Lower leg skin (tissue), 4 donors: Measurements from ENCODE around the gene HMGN1. TPM values are rescaled to one million over a fixed set of nuclear protein-coding genes. Genes with fewer than 3 reads are reported as not detected.
A peak's percentile ranks its signal among the peaks of the same experiment; 100 is the strongest.

Source experiments
- DNase-seq, 2 donors: peaks; one replicate each; pipeline ENCODE4 v3.0.0-alpha.2; 2019; ENCODE audit warnings: low spot score in 2 of 2
- H3K4me3 ChIP-seq: fragments of 200-600 bp; sonication (generic); 2 replicates; pipeline ENCODE4 v1.5.1; 2017; ENCODE audit warnings: mild to moderate bottlenecking, low read depth; ENCODE audit not compliant: poor library complexity, severe bottlenecking
- POLR2A ChIP-seq, 2 donors: fragments of 450-650 bp; IDR thresholded peaks; one replicate each; pipeline ENCODE4 v1.6.1; 2016 to 2017; ENCODE audit warnings: antibody characterized with exemption in 2 of 2, mild to moderate bottlenecking in 1 of 2, moderate library complexity in 1 of 2
- WGBS, 2 donors: methylation state at CpG; one replicate each; pipeline ENCODE4 v1.1.5; 2018; 5-methylcytosine and 5-hydroxymethylcytosine counted together
- intact Hi-C: fragments of 100-400 bp; cut with DNase I; formaldehyde crosslinking; loops from one replicate; pipeline ENCODE4 v1.15.0; 2023; ENCODE audit warnings: low total_unique reads
- total RNA-seq, 4 donors: library from RNA; depleted of rRNA; stranded (reverse); fragments of >200 nt; gene quantifications; one replicate each; pipeline ENCODE4 v1.1.0, GENCODE V29; 2016
- TF ChIP-seq, protein P1 (sequence below), 3 donors: fragments of 450-650 bp; IDR thresholded peaks; one replicate each; pipeline ENCODE4 v1.5.1; 2016; ENCODE audit warnings: antibody characterized with exemption in 3 of 3, mild to moderate bottlenecking in 3 of 3, moderate library complexity in 2 of 3

Gene HMGN1
- total RNA-seq, 4 donors from 2014 or later = 103 to 126 (median 111) TPM

- TF ChIP-seq, protein P1, sequence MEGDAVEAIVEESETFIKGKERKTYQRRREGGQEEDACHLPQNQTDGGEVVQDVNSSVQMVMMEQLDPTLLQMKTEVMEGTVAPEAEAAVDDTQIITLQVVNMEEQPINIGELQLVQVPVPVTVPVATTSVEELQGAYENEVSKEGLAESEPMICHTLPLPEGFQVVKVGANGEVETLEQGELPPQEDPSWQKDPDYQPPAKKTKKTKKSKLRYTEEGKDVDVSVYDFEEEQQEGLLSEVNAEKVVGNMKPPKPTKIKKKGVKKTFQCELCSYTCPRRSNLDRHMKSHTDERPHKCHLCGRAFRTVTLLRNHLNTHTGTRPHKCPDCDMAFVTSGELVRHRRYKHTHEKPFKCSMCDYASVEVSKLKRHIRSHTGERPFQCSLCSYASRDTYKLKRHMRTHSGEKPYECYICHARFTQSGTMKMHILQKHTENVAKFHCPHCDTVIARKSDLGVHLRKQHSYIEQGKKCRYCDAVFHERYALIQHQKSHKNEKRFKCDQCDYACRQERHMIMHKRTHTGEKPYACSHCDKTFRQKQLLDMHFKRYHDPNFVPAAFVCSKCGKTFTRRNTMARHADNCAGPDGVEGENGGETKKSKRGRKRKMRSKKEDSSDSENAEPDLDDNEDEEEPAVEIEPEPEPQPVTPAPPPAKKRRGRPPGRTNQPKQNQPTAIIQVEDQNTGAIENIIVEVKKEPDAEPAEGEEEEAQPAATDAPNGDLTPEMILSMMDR (IDR thresholded peaks at IDR 0.05) = no peak
- TF ChIP-seq POLR2A (IDR thresholded peaks at IDR 0.05) = no peak
- intact Hi-C loops = no loop called here
- 81 to 86% methylated on average over 8 of the region's 8 CpGs for WGBS, 2 donors
- H3K4me3 ChIP-seq = no peak overlapping the region
- peak in 1 of 2 donors; percentile 15 for DNase-seq
Measured at GRCh38 chr21:39318091-39318959, 30.6 kb downstream of the HMGN1 start.

DNA sequence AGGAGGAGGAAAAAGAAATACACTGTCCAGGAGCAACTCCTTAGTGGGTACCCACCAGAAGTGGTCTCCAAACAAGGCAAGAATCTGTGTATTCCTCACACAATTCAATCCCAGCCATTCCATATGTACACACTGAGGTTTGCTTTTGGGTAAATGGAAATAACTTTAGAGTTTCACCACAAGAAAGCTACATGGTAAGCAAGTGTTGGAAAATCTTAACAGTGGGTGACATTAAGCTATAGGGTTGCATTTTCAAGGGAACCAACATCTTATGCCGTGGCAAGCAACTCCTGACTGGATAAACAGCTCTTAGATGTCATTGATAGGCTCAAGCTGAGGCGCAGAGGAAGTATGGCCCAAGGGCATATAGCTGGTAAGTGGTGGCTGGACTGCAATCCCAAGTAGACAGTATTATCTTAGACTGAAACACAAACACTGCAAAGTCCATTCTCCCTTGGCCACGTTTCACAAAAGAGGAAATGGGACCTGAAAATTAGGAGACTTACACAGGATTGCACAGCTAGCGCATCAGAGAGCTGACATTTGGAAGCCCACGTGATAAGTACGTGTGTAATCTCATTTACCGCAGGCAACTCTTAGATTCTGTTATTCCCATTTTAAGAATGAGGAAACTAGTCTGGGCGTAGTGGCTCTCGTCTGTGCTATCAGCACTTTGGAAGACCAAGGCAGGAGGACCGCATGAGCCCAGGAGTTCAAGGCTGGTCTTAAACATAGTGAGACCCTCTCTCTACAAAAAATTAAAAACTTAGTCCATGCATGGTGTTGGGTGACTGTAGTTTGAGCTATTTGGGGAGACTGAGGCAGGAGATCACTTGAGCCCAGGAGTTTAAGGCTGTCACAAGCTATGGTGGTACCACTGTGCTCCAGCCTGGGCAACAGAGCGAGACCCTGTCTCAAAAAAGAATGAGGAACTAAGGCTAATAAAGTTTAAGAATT lies 31.5 kb downstream of the HMGN1 start:
- intact Hi-C loops = no loop called here
- WGBS, 2 donors = 70 to 72% methylated on average over 11 of the region's 11 CpGs
- no peak for DNase-seq
- H3K4me3 ChIP-seq = no peak overlapping the region
- TF ChIP-seq POLR2A (IDR thresholded peaks at IDR 0.05) = no peak
- TF ChIP-seq, protein P1 (IDR thresholded peaks at IDR 0.05) = no peak

DNA sequence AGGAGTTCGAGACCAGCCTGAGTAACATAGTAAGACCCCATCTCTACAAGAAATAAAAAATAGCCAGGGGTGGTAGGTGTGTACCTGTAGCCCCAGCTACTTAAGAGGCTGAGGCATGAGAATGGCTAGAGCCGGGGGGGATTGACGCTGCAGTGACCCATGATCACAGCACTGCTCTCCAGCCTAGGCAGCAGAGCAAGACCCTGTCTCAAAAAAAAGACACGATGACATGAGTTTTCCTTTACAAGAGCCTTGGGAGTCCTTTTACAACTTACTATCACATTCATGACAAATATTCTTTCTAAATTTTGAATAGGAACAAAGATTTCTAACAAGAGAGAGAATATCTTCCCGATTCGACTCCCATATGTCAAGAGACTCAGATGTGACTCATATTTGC lies 32.2 kb downstream of the HMGN1 start:
- no peak for TF ChIP-seq POLR2A (IDR thresholded peaks at IDR 0.05)
- TF ChIP-seq, protein P1 (IDR thresholded peaks at IDR 0.05) = no peak
- intact Hi-C loops = no loop called here
- WGBS, 2 donors = 85 to 87% methylated on average over 6 of the region's 6 CpGs

DNA sequence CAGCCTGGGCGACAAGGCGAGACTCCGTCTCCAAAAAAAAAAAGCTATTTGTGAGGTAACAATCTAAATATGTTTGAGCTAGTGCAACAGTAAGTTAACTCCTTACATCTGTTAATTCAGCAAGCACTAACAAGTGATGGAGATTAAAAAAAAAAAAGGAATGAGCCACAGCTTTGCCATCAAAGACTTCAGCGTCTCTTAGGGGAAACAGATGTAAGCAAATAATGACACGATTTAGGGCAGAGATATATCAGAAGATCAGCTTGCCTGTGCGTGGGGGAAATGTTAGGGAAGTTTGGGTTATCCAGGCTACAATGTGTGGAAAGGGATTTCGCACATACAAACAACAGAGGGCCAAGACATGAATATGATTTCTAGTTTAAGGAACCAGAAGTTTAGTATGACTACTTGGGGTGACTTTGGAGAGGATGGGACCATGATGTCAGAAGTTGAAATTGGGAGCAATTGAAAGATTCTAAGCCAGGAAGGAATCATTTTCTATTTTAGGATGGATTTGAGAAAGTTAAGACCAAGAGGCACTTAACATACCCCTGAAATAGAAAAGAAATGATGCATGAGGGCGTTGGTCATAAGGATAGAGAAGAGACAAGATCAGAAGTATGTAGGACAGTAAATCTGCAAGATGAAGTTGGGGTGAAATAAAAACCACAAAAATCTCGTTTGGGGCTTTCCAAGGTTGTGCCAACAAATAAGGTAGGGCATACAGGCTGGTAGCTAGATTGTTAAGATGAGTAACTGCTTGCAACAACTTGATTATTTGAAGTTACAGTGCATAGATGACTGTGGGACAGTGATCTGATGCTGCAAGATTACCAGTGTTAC lies 33.1 kb downstream of the HMGN1 start:
- 53 to 55% methylated on average over 9 of the region's 9 CpGs for WGBS, 2 donors
- intact Hi-C loops = no loop called here
- DNase-seq = no peak
- H3K4me3 ChIP-seq = no peak overlapping the region
- TF ChIP-seq, protein P1 (IDR thresholded peaks at IDR 0.05) = no peak
- no peak for TF ChIP-seq POLR2A (IDR thresholded peaks at IDR 0.05)

More for the DNA sequence above, 32.2 kb downstream of the HMGN1 start:
- DNase-seq = no peak
- H3K4me3 ChIP-seq = no peak overlapping the region
